EL (cell line): ENCODE measurements around the gene GPR89A.
A peak's percentile ranks its signal among the peaks of the same experiment; 100 is the strongest.
"Not testable (repeated sequence)": the region's sequence is repeated elsewhere in the genome, so short reads cannot be mapped to it uniquely, and the experiment has no call there.

Experiments used
- DNase-seq: peaks from one replicate; pipeline ENCODE4 v3.0.0-alpha.2; 2016

Gene GPR89A

DNA sequence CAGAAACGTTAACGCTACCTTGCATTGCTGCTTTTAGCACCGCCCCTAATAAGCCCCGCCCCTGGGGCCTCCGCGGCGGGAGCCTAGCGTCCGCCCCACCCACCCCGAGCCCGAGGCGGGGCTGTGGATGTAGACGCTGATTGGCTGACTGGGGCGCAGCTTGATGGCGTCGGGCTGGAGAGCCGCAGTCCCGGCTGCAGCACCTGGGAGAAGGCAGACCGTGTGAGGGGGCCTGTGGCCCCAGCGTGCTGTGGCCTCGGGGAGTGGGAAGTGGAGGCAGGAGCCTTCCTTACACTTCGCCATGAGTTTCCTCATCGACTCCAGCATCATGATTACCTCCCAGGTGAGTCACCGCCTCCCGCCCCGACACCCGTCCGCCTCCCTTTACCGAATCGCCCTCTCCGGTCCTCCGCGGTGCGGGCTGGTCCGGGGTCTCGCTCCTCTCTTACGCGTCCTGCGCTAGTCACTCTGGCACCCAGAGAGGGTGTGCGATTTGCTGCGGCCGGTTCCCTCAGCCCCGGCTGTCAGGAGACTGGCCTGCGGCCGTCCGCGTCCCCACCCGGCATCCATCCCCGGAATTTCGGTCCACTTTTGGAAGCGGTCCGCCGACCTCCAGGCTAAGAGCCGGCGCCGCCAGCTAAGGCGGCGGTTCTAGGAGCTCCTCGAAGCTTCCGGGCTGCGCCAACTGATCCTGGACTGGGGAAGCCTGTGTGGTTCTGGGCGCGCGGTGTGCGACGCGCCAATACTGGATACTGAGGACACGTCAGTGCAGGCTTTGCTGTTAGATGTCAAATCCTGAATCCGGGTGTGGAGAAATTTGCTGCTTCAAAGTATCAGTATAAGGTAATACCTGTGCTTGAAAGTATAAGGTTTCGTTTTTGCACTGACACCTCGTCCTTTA is at the start of gene GPR89A:
Gene GPR89A, plus strand, starts transcription at position 156 of the 901 bp plus-strand sequence. Its CDS starts 146 bp downstream, at position 302.
- peak; percentile 92 for DNase-seq

GRCh38 chr1:145586820-145587219 is 21.0 kb upstream of the GPR89A start:
- not testable (repeated sequence) for DNase-seq

DNA sequence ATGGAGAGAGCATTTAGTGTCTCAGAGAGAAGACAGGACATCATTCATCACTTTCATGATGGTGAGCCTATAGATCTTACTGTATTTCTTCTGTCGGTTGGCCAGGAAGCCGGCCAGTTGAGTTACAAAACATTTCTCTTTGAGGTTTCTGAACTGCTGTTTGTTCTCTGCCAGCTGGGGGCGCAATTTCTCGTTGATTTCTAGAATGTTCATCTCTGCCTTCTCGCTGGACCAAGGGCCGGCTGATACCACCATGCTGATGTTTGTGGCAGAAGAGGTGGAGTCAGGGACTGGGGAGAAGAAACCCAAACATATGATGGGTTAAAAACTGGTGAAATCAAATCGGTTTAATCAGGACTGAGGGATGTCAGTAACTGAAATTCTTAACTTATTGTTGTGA is 17.0 kb upstream of the GPR89A start:
- not testable (repeated sequence) for DNase-seq

DNA sequence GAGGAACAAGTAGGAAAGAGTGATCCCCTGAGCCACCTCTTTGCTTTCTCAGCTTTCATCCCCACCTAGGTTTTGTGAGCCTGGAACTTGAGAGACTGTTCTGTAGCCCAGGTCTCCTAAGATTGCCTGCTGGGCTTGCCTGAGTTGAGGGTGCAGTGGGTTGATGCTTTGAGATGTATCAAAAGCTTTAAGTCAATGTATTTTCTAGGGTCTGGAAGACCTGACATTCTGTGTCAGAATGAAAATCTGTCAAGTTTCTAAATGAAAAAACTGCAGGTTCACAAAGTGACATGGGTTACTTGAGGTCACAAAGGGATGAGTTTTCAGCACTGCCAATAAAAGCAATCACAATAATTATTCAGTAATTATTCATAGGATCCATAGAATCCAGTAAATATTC is 15.4 kb upstream of the GPR89A start:
- DNase-seq, result not testable (repeated sequence)

GRCh38 chr1:145595421-145595820 is 12.4 kb upstream of the GPR89A start:
- DNase-seq, result not testable (repeated sequence)

DNA sequence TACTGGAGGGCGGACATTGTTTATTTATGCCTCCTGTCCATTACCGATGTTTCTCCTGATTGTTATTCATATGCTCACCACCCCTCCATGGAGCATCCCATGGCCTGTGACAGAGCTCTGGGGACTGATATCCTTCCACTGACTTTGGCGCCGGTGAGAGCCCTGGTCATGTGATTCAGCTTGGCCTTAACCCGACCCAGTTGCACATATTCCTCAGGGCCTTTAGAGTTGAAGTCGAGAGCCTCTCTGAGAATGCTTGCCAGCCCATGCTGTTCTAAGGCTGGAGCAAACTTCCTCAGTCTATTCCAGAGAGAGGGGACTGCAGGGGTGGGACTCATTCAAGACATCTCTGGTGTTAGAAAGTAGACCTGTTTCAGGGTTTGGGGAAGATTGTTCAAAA is 11.6 kb upstream of the GPR89A start:
- DNase-seq, result not testable (repeated sequence)

DNA sequence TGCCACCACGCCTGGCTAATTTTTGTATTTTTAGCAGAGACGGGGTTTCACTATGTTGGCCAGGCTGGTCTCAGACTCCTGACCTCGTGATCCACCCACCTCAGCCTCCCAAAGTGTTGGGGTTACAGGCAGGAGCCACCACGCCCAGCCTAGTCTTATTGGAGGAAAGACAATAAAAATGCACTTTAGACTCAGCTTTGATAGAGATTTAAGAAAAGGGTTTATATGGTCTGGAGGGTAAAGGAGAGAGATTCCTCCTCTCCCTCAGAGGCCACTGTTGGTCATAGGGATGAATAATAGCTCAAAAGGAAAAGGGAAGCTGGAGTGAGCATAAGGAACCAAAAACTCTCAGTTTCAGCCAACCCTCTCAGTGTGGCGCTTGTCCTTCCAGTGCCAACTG is 8.4 kb upstream of the GPR89A start:
- not testable (repeated sequence) for DNase-seq

GRCh38 chr1:145601593-145601992 is 6.2 kb upstream of the GPR89A start:
- no peak for DNase-seq

- DNase-seq, result not testable (repeated sequence)
These were observed 948 bp upstream of the GPR89A start for GRCh38 chr1:145606840-145607239.

- DNase-seq, result not testable (repeated sequence)
These were observed 499 bp upstream of the GPR89A start for GRCh38 chr1:145607289-145607688.

GRCh38 chr1:145610744-145611143 is 3.0 kb downstream of the GPR89A start:
- DNase-seq, result not testable (repeated sequence)

DNA sequence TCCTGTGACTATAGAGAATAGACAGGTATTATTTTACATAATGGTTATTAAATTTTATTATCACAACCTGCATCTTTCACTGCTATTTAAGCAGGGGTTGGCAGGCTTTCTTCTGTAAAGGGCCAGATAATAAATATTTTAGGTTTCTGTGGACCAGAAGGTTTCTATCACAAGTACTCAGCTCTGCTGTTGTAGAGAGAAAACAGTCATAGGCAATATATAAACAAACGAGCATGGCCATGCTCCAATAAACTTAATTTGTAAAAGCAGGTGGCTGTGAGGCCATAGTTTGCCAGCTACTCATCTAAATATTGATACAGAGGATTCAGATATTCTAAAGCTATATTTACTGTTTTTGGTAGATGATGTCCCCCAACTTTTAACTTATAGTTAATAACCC is 12.3 kb downstream of the GPR89A start:
- not testable (repeated sequence) for DNase-seq

GRCh38 chr1:145622177-145622576 is 14.4 kb downstream of the GPR89A start:
- DNase-seq, result not testable (repeated sequence)

- not testable (repeated sequence) for DNase-seq
These were observed 28.4 kb downstream of the GPR89A start for GRCh38 chr1:145636237-145636636.

GRCh38 chr1:145641886-145642285 is 34.1 kb downstream of the GPR89A start:
- DNase-seq, result not testable (repeated sequence)

DNA sequence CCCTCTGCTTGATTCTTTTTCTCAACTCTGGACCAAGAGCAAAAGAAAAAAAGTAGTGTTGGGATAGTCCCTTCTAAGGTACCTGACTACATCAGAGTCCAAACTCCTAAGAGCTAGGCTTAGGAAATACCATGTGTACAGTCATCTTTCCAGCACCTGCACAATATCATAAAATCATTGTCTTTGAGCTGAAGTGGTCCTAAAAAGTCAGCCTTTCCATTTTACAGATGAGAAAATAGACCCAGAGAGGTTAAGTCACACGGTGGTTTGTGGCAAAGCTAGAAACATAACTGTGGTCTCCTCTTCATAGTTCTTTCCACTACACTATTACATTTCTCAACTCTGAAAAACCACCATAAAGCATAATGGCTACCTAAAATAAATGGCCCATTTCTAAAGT is 36.2 kb downstream of the GPR89A start:
- not testable (repeated sequence) for DNase-seq

GRCh38 chr1:145656245-145656943 is 48.6 kb downstream of the GPR89A start:
- not testable (repeated sequence) for DNase-seq

DNA sequence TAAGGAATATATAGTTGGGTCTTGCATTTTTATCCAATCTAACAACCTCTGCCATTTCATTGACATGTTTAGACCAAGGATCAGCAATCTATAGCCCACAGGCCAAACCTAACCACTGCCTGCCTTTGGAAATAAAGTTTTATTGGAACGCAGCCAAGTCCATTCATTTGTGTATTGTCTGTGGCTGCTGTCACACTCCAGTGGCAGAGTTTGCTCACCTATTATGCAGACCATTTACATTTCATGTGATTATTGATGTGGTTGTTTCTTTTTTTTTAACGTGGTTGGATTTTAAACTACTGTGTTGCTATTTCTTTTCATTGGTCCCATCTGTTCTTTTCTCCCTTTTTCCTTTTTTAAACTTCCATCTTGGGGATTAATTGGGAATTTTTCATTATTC is 54.7 kb downstream of the GPR89A start:
- not testable (repeated sequence) for DNase-seq

DNA sequence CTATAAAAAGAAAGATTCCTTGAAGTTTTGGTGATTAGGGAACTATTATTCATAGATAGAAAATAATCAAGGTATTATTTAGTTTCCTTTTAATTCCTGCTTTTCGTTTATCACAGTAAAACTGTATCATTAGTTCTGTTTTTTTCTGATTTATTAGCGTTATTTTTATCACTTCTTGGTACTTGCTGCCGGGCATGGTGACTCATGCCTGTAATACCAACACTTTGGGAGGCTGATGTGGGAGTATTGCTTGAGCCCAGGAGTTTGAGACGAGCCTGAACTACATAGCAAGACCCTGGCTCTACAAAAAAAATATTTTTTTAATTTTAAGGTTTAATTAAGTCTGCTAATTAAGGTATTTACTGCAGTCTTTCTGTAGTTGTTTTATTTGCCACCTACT is 57.2 kb downstream of the GPR89A start:
- peak; percentile 38 for DNase-seq

DNA sequence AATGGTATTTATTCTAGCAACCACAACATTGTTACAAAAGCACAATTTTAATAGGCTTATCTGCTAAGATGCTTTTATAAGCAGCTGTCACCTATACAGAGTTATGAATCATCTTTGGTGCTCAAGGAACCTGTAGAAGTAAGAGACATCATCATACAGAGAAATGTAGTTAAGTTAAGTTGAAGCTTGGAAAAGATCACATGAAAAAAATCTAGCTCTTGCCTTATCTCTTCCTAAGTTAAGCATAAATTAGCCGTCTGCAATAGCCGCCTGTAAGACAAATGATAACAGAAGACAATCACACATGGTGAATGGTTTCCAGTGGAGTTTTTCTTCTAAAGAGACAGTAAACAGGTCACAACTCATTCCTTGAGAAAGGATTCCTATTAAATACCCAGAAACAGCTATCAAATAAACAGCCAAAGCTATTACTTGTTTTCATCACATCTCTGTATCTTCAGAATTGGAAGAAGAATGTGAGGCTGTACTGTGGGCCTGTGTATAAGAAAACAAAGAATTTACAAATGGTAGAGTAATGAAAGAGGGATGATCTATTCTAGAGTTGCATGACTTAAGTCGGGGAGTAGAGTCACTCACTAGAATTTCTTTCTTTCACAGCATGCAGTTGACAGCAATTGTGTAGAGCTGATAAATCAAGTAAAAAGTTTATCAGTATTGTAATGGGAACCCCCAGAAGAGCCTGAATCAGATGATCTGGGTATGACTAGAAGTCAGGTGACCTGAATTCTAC is 63.4 kb downstream of the GPR89A start:
- DNase-seq, result not testable (repeated sequence)

- not testable (repeated sequence) for DNase-seq
These were observed 65.4 kb downstream of the GPR89A start for GRCh38 chr1:145673217-145673616.

DNA sequence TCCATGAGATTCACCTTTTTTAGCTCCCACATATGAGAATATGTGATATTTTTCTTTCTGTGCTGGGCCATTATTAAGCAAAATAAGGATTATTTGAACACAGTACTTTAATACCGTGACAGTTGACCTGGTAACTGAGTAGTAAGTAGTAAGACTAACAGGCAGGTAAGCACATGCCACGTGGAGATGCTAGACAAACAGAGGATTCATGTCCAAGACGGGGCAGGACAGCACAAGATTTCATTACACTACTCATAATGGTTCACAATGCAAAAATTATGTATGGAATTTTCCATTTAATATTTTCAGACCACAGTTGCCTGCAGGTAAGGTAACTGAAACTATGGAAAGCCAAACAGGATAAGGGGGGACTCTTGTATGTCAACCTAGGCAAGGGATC is 77.1 kb downstream of the GPR89A start:
- not testable (repeated sequence) for DNase-seq

DNA sequence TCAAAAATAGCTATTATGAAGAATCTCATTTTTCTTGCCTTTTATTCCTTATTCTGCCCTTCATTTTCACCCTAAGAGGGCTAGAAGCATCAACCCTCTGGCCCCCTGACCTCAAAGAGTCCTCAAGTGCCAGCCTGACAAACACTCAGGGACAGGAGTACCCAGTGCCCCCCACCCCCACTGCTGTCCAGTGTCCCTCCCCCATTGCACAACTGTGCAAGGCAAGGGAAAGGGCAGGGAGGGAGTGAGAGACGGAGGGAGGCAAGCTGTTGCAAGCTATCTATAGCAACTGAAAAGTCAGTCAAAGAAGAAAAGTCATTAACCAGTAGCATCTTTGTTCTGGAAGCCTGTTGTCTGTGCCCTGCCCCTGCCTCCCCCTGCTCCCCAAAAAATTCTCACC is 78.3 kb downstream of the GPR89A start:
- not testable (repeated sequence) for DNase-seq
